Choroid plexus epithelial cell (primary cell): ENCODE data around the gene CNR2.
A peak's percentile ranks its signal among the peaks of the same experiment; 100 is the strongest.
"Not testable (repeated sequence)": the region's sequence is repeated elsewhere in the genome, so short reads cannot be mapped to it uniquely, and the experiment has no call there.

Experiments
- DNase-seq: peaks from one replicate; pipeline ENCODE4 v3.0.0-alpha.2; 2010; ENCODE audit warnings: low read depth
- H3K4me3 ChIP-seq: 2 replicates; pipeline ENCODE4 v1.5.1; 2011; ENCODE audit warnings: low read depth, mild to moderate bottlenecking, control low read depth, low read length, moderate library complexity
- TF ChIP-seq, protein P1 (sequence below): conservative IDR thresholded peaks from 2 replicates; pipeline ENCODE4 v1.5.1; 2011; ENCODE audit warnings: low read depth, mild to moderate bottlenecking, control low read depth, inconsistent platforms, low read length, moderate library complexity

CNR2 gene

DNA sequence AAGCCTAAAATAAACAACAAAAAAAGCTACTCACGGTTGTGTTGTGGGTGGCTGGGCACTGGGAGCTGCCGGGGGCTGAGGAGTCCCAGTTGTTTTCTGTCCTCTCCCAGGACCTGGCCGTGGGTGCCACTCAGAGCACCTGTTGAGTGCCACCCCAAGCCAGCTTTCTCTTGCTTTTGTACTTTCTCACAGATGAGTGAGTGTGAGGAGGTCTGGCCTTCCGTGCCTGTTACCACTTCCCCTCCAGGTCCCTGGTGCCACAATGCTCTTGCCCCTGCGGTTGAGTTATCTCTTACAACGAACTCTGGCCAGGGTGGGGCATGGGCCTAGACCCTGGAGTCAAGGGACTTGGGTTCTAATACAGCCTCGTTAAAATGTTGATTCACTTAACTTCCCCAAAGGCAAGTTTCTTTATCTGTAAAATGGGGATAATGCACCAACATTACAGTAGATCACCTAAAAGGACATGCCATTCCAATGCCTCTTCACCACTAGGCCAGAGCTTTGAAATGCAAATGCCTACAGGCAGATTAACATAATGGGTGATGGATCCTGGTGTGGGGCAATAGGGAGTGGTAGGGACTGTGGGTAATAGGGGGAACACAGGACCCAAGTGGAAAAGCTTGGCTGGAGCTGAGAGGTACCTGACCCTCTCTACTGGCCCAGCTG is at the start of gene CNR2:
Gene CNR2, minus strand, starts transcription at position 151 of the 669 bp plus-strand sequence. CDS start 37,745 bp downstream, outside the sequence.
- TF ChIP-seq, protein P1, sequence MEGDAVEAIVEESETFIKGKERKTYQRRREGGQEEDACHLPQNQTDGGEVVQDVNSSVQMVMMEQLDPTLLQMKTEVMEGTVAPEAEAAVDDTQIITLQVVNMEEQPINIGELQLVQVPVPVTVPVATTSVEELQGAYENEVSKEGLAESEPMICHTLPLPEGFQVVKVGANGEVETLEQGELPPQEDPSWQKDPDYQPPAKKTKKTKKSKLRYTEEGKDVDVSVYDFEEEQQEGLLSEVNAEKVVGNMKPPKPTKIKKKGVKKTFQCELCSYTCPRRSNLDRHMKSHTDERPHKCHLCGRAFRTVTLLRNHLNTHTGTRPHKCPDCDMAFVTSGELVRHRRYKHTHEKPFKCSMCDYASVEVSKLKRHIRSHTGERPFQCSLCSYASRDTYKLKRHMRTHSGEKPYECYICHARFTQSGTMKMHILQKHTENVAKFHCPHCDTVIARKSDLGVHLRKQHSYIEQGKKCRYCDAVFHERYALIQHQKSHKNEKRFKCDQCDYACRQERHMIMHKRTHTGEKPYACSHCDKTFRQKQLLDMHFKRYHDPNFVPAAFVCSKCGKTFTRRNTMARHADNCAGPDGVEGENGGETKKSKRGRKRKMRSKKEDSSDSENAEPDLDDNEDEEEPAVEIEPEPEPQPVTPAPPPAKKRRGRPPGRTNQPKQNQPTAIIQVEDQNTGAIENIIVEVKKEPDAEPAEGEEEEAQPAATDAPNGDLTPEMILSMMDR: no peak
- H3K4me3 ChIP-seq: no peak within 1 kb of the TSS

DNA sequence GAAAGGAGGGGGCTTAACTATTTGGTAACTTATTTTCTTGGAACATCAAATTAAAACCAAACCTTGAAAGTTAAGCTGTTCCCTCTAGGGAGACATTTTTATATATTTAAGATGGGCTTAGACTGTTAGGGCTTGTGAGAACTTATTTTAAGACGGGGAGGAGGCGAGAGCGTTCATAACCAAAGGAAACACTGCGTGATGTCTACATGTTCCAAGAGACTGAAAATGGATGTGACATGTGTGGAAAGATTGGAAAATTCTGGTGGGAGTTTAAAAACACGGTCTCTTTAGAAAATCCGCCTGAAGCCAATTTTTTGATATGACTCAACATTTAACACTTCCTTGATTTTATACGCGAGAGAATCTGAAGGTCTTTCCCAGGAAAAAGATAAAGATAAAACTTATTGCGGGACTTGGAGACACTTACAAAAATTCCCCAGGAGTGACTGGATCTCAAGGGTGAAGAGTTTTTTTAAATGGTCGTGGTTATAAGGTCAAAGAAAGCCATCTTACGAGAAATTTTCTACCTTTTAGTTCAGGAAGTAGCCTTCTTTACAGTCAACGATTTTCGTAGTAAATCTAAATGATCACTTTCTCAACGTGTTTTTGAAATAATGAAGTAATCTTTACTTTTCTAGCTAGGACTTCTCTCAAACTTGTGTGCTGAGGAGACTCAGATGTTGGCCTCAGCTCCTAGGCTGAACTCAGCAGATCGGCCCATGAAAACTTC is 47.3 kb upstream of the CNR2 start:
- DNase-seq: peak; percentile 51
- TF ChIP-seq, protein P1: no peak
- peak overlapping the region; percentile 71 for H3K4me3 ChIP-seq

More for the DNA sequence above, at the start of gene CNR2:
- DNase-seq: no peak

GRCh38 chr1:23959461-23960290 is 46.5 kb upstream of the CNR2 start, which contains the start of gene PNRC2:
PNRC2 (plus strand) TSS chr1:23959828; CDS start chr1:23961458, 1,630 bp downstream.
- peak; percentile 98 for DNase-seq
- TF ChIP-seq, protein P1: no peak
- peak within 1 kb of the TSS; percentile 71 for H3K4me3 ChIP-seq

DNA sequence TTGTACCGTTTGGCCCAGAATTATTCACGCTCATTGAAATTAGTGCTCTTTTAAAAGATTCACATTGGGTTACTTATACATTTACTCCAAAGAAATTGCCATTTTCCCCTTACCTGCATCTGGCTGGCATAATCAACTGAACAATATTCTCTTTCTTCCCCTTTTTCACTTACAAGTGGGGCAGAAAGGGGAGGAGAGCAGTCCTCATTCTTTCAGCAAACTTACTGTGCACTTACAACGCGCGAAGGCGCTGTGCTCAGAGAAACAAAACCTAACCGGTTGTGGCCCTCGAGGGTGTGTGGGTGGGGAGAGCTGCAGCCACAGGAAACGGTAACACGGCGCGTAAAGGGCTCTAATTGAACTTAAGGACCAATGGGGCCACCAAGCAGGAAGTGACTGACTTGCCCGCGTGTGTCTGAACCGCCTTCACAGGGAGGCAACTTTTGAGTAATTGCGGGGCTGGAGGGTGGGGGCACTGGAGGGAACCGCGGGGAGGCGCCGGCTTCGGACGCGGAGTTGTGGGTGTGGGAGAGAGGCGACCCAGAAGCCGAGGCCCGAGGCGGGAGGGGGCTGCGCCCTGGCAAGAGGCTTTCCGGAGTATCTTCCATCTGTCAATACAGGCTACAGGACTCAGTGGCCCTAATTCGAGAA is 45.8 kb upstream of the CNR2 start:
- peak; percentile 94 for DNase-seq
- TF ChIP-seq, protein P1: peak; percentile 74
- peak overlapping the region; percentile 71 for H3K4me3 ChIP-seq

GRCh38 chr1:23958040-23958809 is 45.1 kb upstream of the CNR2 start:
- DNase-seq: not testable (repeated sequence)
- H3K4me3 ChIP-seq: peak overlapping the region; percentile 71

GRCh38 chr1:23957096-23957495 is 43.9 kb upstream of the CNR2 start:
- no peak overlapping the region for H3K4me3 ChIP-seq
- no peak for DNase-seq
- TF ChIP-seq, protein P1: no peak
